HepG2 (cell line): Measurements from ENCODE around the gene ENHO. TPM values are rescaled to one million over a fixed set of nuclear protein-coding genes. Genes with fewer than 3 reads are reported as not detected.
A peak's percentile ranks its signal among the peaks of the same experiment; 100 is the strongest.

ENCODE experiments used
- CENPX ChIP-seq: sonication (generic); formaldehyde crosslinking; IDR thresholded peaks from 2 replicates; pipeline ENCODE4 v1.9.0; 2021; ENCODE audit warnings: mild to moderate bottlenecking, missing genetic modification reagents, moderate library complexity
- DMTF1 ChIP-seq: sonication (generic); formaldehyde crosslinking; IDR thresholded peaks from 2 replicates; pipeline ENCODE4 v1.4.0; 2020; ENCODE audit warnings: mild to moderate bottlenecking, missing genetic modification reagents
- GATA4 ChIP-seq: sonication (generic); IDR thresholded peaks from 2 replicates; pipeline ENCODE4 v1.6.1; 2016; ENCODE audit warnings: antibody characterized with exemption, low read depth, borderline replicate concordance
- HNRNPLL ChIP-seq: fragments of 200-400 bp; formaldehyde crosslinking; IDR thresholded peaks from 2 replicates; pipeline ENCODE4 v1.6.1; 2017; ENCODE audit warnings: mild to moderate bottlenecking, low read depth, low read length; ENCODE audit not compliant: poor library complexity, severe bottlenecking
- MXI1 ChIP-seq: IDR thresholded peaks from 3 replicates; pipeline ENCODE4 v1.6.1; 2012; ENCODE audit warnings: low read depth, low read length, inconsistent platforms, borderline replicate concordance
- RFXAP ChIP-seq: sonication (generic); formaldehyde crosslinking; IDR thresholded peaks from 2 replicates; pipeline ENCODE4 v1.4.0; 2020; ENCODE audit warnings: missing genetic modification reagents, borderline replicate concordance
- SRF ChIP-seq: IDR thresholded peaks from 2 replicates; pipeline ENCODE4 v1.6.1; 2011; ENCODE audit warnings: mild to moderate bottlenecking, low read depth, low read length, moderate library complexity
- TEAD3 ChIP-seq: optimal IDR thresholded peaks from 2 replicates; pipeline ENCODE3; 2016; ENCODE audit warnings: borderline replicate concordance
- ZNF44 ChIP-seq: sonication (generic); formaldehyde crosslinking; IDR thresholded peaks from 2 replicates; pipeline ENCODE4 v1.5.1; 2020; ENCODE audit warnings: mild to moderate bottlenecking, missing genetic modification reagents
- ZNF746 ChIP-seq: sonication (generic); formaldehyde crosslinking; IDR thresholded peaks from 2 replicates; pipeline ENCODE4 v1.8.0; 2022; ENCODE audit warnings: mild to moderate bottlenecking, missing genetic modification reagents
- polyA plus RNA-seq, 8 experiments: library from polyadenylated mRNA; depleted of rRNA in 3 of 8; stranded (reverse) in 7 of 8; unstranded in 1 of 8; fragments of >200 nt; fragmentation: Illumina TruSeq in 4 of 8; extraction: Trizol in 4 of 8; gene quantifications; 2 replicates each; pipeline versions ENCODE4 v1.2.1 to v1.2.3, GENCODE V29; 2011 to 2016; ENCODE audit warnings: low read depth in 4 of 8, missing spikeins in 1 of 8, mixed read lengths in 1 of 8; ENCODE audit not compliant: insufficient read depth in 1 of 8
- total RNA-seq, 5 experiments: library from RNA; depleted of rRNA; stranded (reverse); fragments of >200 nt; fragmentation: Illumina TruSeq; extraction: Trizol; gene quantifications; 2 replicates each; pipeline ENCODE4 v1.2.3, GENCODE V29; 2016; ENCODE audit warnings: low read depth in 1 of 5
- TF ChIP-seq, protein P1 (sequence below): IDR thresholded peaks from 2 replicates; pipeline ENCODE4 v1.6.1; 2016; ENCODE audit warnings: low read depth
- TF ChIP-seq, protein P2 (sequence below): sonication (generic); formaldehyde crosslinking; IDR thresholded peaks from 2 replicates; pipeline ENCODE4 v1.5.0; 2020; ENCODE audit warnings: mild to moderate bottlenecking, missing genetic modification reagents, borderline replicate concordance

Gene ENHO
- total and polyA plus RNA-seq, 2 of the 13 experiments (the other 11 are each of a cell fraction or from before 2014, with no cell fraction given): 0.08 to 0.60 TPM

DNA sequence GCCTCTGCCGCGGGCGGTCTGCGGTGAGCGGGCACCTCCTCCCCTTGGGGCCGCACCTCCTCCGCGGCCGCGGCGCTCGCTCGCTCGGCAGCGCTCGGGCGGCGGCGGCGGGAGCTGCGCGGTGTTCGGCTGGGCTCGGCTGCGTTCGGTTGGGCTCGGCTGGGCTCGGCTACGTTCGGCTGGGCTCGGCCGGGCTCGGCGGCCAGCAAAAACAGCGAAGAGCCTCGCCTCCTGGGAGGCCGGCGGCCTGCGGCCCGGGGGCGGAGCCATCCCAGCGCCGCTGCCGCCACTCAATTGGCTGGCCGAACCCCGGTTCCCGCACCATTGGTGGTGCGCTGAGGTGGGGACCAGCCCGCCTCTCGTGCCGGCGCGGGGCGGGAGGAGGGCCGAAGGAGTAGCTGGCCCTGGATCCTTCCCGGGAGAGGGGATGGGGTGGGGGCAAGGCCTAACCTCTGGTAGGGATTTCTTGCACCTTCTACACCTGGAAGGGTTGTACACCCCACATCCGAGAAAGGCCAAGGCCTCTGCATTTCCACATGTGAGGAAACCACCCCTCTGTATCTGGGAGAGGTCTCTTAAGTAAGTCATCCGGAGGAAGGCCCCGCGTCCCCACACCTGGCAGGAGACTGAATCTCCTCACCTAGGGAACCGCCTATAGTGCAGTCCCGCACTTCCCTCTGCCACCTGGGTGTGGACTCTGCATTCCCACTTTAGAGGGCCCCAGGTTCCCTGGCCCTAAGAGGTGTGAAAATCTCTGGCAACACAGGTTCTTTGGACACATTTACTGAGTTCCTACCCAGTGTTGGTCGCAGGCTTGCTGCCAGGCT is at the start of gene ENHO (continued):
- TF ChIP-seq RFXAP: no peak
- TF ChIP-seq TEAD3 (CRISPR knock-in tag): no peak
- no peak for TF ChIP-seq SRF
- no peak for TF ChIP-seq CENPX (CRISPR knock-in tag)
- TF ChIP-seq GATA4: no peak
- TF ChIP-seq, protein P1, sequence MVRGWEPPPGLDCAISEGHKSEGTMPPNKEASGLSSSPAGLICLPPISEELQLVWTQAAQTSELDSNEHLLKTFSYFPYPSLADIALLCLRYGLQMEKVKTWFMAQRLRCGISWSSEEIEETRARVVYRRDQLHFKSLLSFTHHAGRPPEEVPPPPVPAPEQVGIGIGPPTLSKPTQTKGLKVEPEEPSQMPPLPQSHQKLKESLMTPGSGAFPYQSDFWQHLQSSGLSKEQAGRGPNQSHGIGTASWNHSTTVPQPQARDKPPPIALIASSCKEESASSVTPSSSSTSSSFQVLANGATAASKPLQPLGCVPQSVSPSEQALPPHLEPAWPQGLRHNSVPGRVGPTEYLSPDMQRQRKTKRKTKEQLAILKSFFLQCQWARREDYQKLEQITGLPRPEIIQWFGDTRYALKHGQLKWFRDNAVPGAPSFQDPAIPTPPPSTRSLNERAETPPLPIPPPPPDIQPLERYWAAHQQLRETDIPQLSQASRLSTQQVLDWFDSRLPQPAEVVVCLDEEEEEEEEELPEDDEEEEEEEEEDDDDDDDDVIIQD: no peak
- no peak for TF ChIP-seq ZNF44 (CRISPR knock-in tag)
- TF ChIP-seq, protein P2, sequence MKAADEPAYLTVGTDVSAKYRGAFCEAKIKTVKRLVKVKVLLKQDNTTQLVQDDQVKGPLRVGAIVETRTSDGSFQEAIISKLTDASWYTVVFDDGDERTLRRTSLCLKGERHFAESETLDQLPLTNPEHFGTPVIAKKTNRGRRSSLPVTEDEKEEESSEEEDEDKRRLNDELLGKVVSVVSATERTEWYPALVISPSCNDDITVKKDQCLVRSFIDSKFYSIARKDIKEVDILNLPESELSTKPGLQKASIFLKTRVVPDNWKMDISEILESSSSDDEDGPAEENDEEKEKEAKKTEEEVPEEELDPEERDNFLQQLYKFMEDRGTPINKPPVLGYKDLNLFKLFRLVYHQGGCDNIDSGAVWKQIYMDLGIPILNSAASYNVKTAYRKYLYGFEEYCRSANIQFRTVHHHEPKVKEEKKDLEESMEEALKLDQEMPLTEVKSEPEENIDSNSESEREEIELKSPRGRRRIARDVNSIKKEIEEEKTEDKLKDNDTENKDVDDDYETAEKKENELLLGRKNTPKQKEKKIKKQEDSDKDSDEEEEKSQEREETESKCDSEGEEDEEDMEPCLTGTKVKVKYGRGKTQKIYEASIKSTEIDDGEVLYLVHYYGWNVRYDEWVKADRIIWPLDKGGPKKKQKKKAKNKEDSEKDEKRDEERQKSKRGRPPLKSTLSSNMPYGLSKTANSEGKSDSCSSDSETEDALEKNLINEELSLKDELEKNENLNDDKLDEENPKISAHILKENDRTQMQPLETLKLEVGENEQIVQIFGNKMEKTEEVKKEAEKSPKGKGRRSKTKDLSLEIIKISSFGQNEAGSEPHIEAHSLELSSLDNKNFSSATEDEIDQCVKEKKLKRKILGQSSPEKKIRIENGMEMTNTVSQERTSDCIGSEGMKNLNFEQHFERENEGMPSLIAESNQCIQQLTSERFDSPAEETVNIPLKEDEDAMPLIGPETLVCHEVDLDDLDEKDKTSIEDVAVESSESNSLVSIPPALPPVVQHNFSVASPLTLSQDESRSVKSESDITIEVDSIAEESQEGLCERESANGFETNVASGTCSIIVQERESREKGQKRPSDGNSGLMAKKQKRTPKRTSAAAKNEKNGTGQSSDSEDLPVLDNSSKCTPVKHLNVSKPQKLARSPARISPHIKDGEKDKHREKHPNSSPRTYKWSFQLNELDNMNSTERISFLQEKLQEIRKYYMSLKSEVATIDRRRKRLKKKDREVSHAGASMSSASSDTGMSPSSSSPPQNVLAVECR (CRISPR knock-in tag): no peak; the same call in 1 of the 2 replicates
- no peak for TF ChIP-seq ZNF746 (CRISPR knock-in tag)
- TF ChIP-seq DMTF1 (CRISPR knock-in tag): no peak
- TF ChIP-seq HNRNPLL: peak; percentile 58
- no peak; the same call in 2 of the 3 replicates for TF ChIP-seq MXI1
